H1 (cell line): ENCODE measurements around the gene BLTP3B. TPM values are rescaled to one million over a fixed set of nuclear protein-coding genes. Genes with fewer than 3 reads are reported as not detected.

ENCODE experiments used
- CTCF ChIA-PET: fragments of 300-600 bp; sonication (Branson Sonifier 250); formaldehyde crosslinking; loops from one replicate; lab custom pipeline; 2021; ENCODE audit not compliant: partially characterized antibody; lab: Charles Lee
- POLR2A ChIA-PET: fragments of 300-600 bp; sonication (Branson Sonifier 250); formaldehyde crosslinking; loops from one replicate; lab custom pipeline; 2021; ENCODE audit warnings: inconsistent platforms; ENCODE audit not compliant: partially characterized antibody; lab: Charles Lee
- DNase-seq, 2 experiments: peaks; one replicate each; pipeline versions ENCODE4 v3.0.0 to v3.0.0-alpha.2; 2010 to 2022; ENCODE audit warnings: low spot score in 2 of 2, low read depth in 1 of 2, mixed read lengths in 1 of 2
- FAIRE-seq: peaks from 2 replicates; lab custom pipeline; 2011; peaks lifted over from hg19 to GRCh38; lab: Jason Lieb, UNC
- H2AFZ ChIP-seq: 2 replicates; pipeline ENCODE4 v1.8.1; 2012; ENCODE audit warnings: low read length, inconsistent platforms
- H2AK5ac ChIP-seq: 2 replicates; pipeline ENCODE4 v1.6.1; 2013; ENCODE audit warnings: low read depth, low read length
- H2BK120ac ChIP-seq: replicated peaks from 2 replicates; pipeline ENCODE3; 2013; ENCODE audit warnings: low read depth, low read length, inconsistent platforms
- H2BK12ac ChIP-seq: 2 replicates; pipeline ENCODE4 v1.6.1; 2013; ENCODE audit warnings: low read depth, low read length
- H2BK15ac ChIP-seq: 2 replicates; pipeline ENCODE4 v1.6.1; 2013; ENCODE audit warnings: low read length
- H2BK20ac ChIP-seq: 2 replicates; pipeline ENCODE4 v1.6.1; 2013; ENCODE audit warnings: low read length
- H2BK5ac ChIP-seq: 2 replicates; pipeline ENCODE4 v1.6.1; 2013; ENCODE audit warnings: low read depth, low read length
- H3K14ac ChIP-seq: 2 replicates; pipeline ENCODE4 v1.6.1; 2013; ENCODE audit warnings: inconsistent platforms; ENCODE audit not compliant: insufficient read length
- H3K18ac ChIP-seq: 2 replicates; pipeline ENCODE4 v1.6.1; 2013; ENCODE audit warnings: low read length; ENCODE audit errors: extremely low read depth
- H3K23ac ChIP-seq: 2 replicates; pipeline ENCODE4 v1.6.1; 2013; ENCODE audit warnings: inconsistent platforms; ENCODE audit not compliant: insufficient read length
- H3K23me2 ChIP-seq: 2 replicates; pipeline ENCODE4 v1.6.1; 2013; ENCODE audit warnings: low read depth, low read length
- H3K27ac ChIP-seq: 2 replicates; pipeline ENCODE4 v1.6.1; 2011; ENCODE audit warnings: low read depth, low read length, inconsistent platforms
- H3K27me3 ChIP-seq, 4 experiments: replicated peaks in 1 of 4; 1 replicate in 1 of 4; 2 replicates in 3 of 4; pipeline versions ENCODE4 v1.6.1 to v1.8.1; 2011 to 2013; ENCODE audit warnings: low read length in 3 of 4, mild to moderate bottlenecking in 3 of 4, inconsistent platforms in 2 of 4, mixed read lengths in 2 of 4, moderate library complexity in 1 of 4; ENCODE audit not compliant: control insufficient read depth in 3 of 4, insufficient read depth in 3 of 4; ENCODE audit errors: extremely low read depth in 1 of 4
- H3K36me3 ChIP-seq, 4 experiments: 2 replicates each; pipeline versions ENCODE4 v1.6.1 to v1.8.1; 2011 to 2013; ENCODE audit warnings: mild to moderate bottlenecking in 4 of 4, low read length in 3 of 4, moderate library complexity in 2 of 4, control low read depth in 1 of 4, inconsistent platforms in 1 of 4; ENCODE audit not compliant: insufficient read depth in 4 of 4, control insufficient read depth in 2 of 4
- H3K4ac ChIP-seq: replicated peaks from 2 replicates; pipeline ENCODE3; 2013; ENCODE audit warnings: low read length, low read depth, mixed read lengths, inconsistent platforms; ENCODE audit not compliant: insufficient read length
- H3K4me1 ChIP-seq, 4 experiments: replicated peaks in 1 of 4; 1 replicate in 1 of 4; 2 replicates in 3 of 4; pipeline versions ENCODE4 v1.6.1 to v1.8.1; 2011 to 2013; ENCODE audit warnings: low read length in 3 of 4, inconsistent platforms in 2 of 4, mixed read lengths in 1 of 4; ENCODE audit not compliant: insufficient read depth in 4 of 4, control insufficient read depth in 3 of 4
- H3K4me2 ChIP-seq, 2 experiments: 2 replicates each; pipeline versions ENCODE4 v1.6.1 to v1.8.1; 2011 to 2013; ENCODE audit warnings: low read depth in 2 of 2, low read length in 2 of 2, control low read depth in 1 of 2, inconsistent platforms in 1 of 2, mild to moderate bottlenecking in 1 of 2; ENCODE audit not compliant: insufficient read depth in 1 of 2
- H3K4me3 ChIP-seq, 4 experiments: fragments of 200-600, 300-600 bp in 1 of 4; sonication (generic), shearing (Covaris generic), sonication (Bioruptor Twin) in 1 of 4; 2 replicates each; pipeline versions ENCODE4 v1.5.1 to v1.8.1; 2011 to 2016; ENCODE audit warnings: low read length in 4 of 4, low read depth in 3 of 4, control low read depth in 2 of 4, inconsistent platforms in 2 of 4, mild to moderate bottlenecking in 2 of 4, mixed read lengths in 1 of 4, moderate library complexity in 1 of 4; ENCODE audit not compliant: insufficient read depth in 2 of 4; ENCODE audit errors: extremely low read depth in 1 of 4
- H3K56ac ChIP-seq: replicated peaks from 2 replicates; pipeline ENCODE3; 2013; ENCODE audit warnings: low read depth, mild to moderate bottlenecking, mixed read lengths, low read length, inconsistent platforms; ENCODE audit not compliant: insufficient read length
- H3K79me1 ChIP-seq: 2 replicates; pipeline ENCODE4 v1.6.1; 2013; ENCODE audit warnings: low read depth, low read length, control low read depth
- H3K79me2 ChIP-seq, 2 experiments: 2 replicates each; pipeline versions ENCODE4 v1.6.1 to v1.8.1; 2012 to 2013; ENCODE audit warnings: low read length in 2 of 2, mild to moderate bottlenecking in 2 of 2, inconsistent platforms in 1 of 2; ENCODE audit not compliant: insufficient read depth in 2 of 2, control insufficient read depth in 1 of 2
- H3K9ac ChIP-seq, 4 experiments: replicated peaks in 1 of 4; 1 replicate in 1 of 4; 2 replicates in 3 of 4; pipeline versions ENCODE4 v1.6.1 to v1.8.1; 2011 to 2013; ENCODE audit warnings: low read depth in 3 of 4, low read length in 3 of 4, control low read depth in 2 of 4, mild to moderate bottlenecking in 2 of 4, moderate library complexity in 2 of 4, inconsistent platforms in 1 of 4; ENCODE audit errors: extremely low read depth in 1 of 4
- H3K9me3 ChIP-seq, 2 experiments: 2 replicates each; pipeline versions ENCODE4 v1.6.1 to v1.8.1; 2012 to 2013; ENCODE audit warnings: mild to moderate bottlenecking in 2 of 2, moderate library complexity in 2 of 2, control low read depth in 1 of 2, inconsistent platforms in 1 of 2, low read depth in 1 of 2, low read length in 1 of 2, mixed read lengths in 1 of 2; ENCODE audit not compliant: insufficient read depth in 2 of 2
- H4K20me1 ChIP-seq, 2 experiments: replicated peaks in 1 of 2; 2 replicates each; pipeline versions ENCODE3 to v1.8.1; 2011 to 2013; ENCODE audit warnings: inconsistent platforms in 2 of 2, low read length in 2 of 2, mild to moderate bottlenecking in 1 of 2; ENCODE audit not compliant: insufficient read depth in 2 of 2, control insufficient read depth in 1 of 2
- H4K5ac ChIP-seq: 2 replicates; pipeline ENCODE4 v1.6.1; 2013; ENCODE audit warnings: low read length, low read depth, mixed read lengths, inconsistent platforms; ENCODE audit not compliant: insufficient read length
- H4K8ac ChIP-seq: 2 replicates; pipeline ENCODE4 v1.8.0; 2013; ENCODE audit warnings: mild to moderate bottlenecking, moderate library complexity, low read length, inconsistent platforms; ENCODE audit not compliant: insufficient read depth; ENCODE audit errors: extremely low read depth
- H4K91ac ChIP-seq: replicated peaks from 2 replicates; pipeline ENCODE3; 2013; ENCODE audit warnings: low read length, mixed read lengths, inconsistent platforms; ENCODE audit not compliant: insufficient read length
- EGR1 ChIP-seq: IDR thresholded peaks from 2 replicates; pipeline ENCODE4 v1.6.1; 2011; ENCODE audit warnings: low read depth, low read length, borderline replicate concordance
- KDM1A ChIP-seq: fragments of 200-600, 300-600 bp; sonication (generic); IDR thresholded peaks from 2 replicates; pipeline ENCODE4 v1.7.1; 2016; ENCODE audit warnings: mild to moderate bottlenecking, low read length, borderline replicate concordance
- RAD21 ChIP-seq, 2 experiments: IDR thresholded peaks in 1 of 2; conservative IDR thresholded peaks in 1 of 2; 2 replicates each; pipeline ENCODE4 v1.6.1; 2011; ENCODE audit warnings: low read depth in 2 of 2, low read length in 2 of 2, improper control_type of control experiment in 1 of 2, inconsistent platforms in 1 of 2, mild to moderate bottlenecking in 1 of 2, moderate library complexity in 1 of 2
- RBBP5 ChIP-seq: IDR thresholded peaks from 2 replicates; pipeline ENCODE4 v1.7.1; 2012; ENCODE audit warnings: low read depth, mild to moderate bottlenecking, inconsistent platforms, low read length, moderate library complexity, borderline replicate concordance
- RNF2 ChIP-seq: fragments of 200-900, 300-1000 bp; sonication (generic); IDR thresholded peaks from 2 replicates; pipeline ENCODE4 v1.7.1; 2016; ENCODE audit warnings: borderline replicate concordance, low read depth, mild to moderate bottlenecking, antibody characterized with exemption, low read length; ENCODE audit not compliant: poor library complexity, severe bottlenecking; ENCODE audit errors: missing control alignments
- SUZ12 ChIP-seq: fragments of 200-600 bp; sonication (generic); IDR thresholded peaks from 2 replicates; pipeline ENCODE4 v1.6.1; 2012; ENCODE audit warnings: mild to moderate bottlenecking, inconsistent platforms, low read length, moderate library complexity, mixed read lengths
- TCF12 ChIP-seq: IDR thresholded peaks from 2 replicates; pipeline ENCODE4 v1.6.1; 2011; ENCODE audit warnings: low read depth, mild to moderate bottlenecking, low read length
- YY1 ChIP-seq: IDR thresholded peaks from 2 replicates; pipeline ENCODE4 v1.6.1; 2011; ENCODE audit warnings: low read depth, mild to moderate bottlenecking, low read length
- WGBS, 2 experiments: shearing (Covaris generic) in 1 of 2; methylation state at CpG; one replicate each; pipeline versions ENCODE4 v1.1.6 to v1.1.7; 2013 to 2015; ENCODE audit warnings: low lambda C conversion rate in 2 of 2, mixed read lengths in 2 of 2, inconsistent platforms in 1 of 2, low coverage in 1 of 2, missing lambda C conversion rate in 1 of 2; ENCODE audit not compliant: insufficient replicate concordance in 2 of 2, insufficient coverage in 1 of 2, insufficient read length in 1 of 2; ENCODE audit errors: extremely low coverage in 1 of 2, missing lambda C conversion rate in 1 of 2; 5-methylcytosine and 5-hydroxymethylcytosine counted together
- polyA plus RNA-seq, 7 experiments: library from polyadenylated mRNA; depleted of rRNA in 3 of 7; stranded (reverse) in 5 of 7; unstranded in 2 of 7; fragments of >200 nt in 5 of 7; fragments of 200-250 nt in 2 of 7; gene quantifications; 1 replicate in 5 of 7; 2 replicates in 1 of 7; 4 replicates in 1 of 7; pipeline versions ENCODE4 v1.2.1 to v1.2.3, GENCODE V29; 2011 to 2013; ENCODE audit warnings: missing spikeins in 2 of 7, mixed read lengths in 2 of 7
- total RNA-seq: library from RNA; stranded (reverse); fragmentation: NEBNext Ultra II Directional; extraction: Animal tissue kit (Norgen Biotek cat#: 25700); gene quantifications from 2 replicates; pipeline ENCODE4 v1.2.1, GENCODE V29; 2021
- TF ChIP-seq, protein P1 (sequence below): IDR thresholded peaks from 2 replicates; pipeline ENCODE4 v1.6.1; 2011; ENCODE audit warnings: low read length, improper control_type of control experiment

BLTP3B gene
- total and polyA plus RNA-seq, 2 of the 8 experiments (the other 6 are each of a cell fraction or from before 2014, with no cell fraction given), result 7.0 to 28.6 TPM

DNA sequence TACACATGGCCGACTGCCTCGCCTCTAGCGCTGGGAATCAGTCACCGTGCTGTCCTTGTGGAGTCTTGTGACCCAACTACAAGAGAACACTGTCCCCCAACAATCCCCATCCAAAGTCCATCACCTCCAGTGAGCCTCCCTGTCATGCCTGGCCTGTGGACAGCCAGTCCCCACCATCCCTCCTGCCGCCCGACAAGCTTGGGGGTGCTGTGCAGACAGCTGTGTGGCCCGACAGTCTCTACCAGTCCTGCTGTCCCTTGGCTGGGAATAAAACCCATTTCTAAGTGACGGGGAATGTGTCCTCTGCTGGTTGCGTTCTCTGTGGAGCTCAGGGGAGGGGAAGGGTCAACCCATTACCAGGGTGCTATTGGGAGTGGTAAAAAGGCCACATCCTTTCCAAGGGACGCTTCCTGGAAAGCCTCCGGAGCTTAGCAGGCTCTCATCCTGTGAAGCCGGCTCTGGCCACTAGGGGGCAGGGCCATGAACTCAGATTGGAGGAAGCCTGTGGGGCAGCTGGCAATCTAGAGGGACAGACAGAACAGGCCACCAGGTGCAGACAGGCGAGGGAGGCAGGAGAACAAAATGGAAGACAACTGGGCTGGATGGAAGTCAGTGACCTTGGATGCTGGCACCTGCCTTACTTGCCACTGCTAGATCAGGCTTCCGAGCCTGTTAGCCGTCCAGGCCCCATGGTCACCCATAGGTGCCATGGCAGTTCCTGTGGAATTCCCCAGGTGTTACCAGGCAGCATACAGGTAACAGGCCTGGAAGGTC is 12.0 kb upstream of the BLTP3B start:
- Histone ChIP-seq H2AK5ac (no peak overlapping the region), H3K23ac (no peak overlapping the region), H3K23me2 (no peaks in the 10 kb centered on the region), H3K56ac (no peak overlapping the region), H2BK120ac (no peak overlapping the region), H3K4me3 (no peak overlapping the region), H3K79me1 (no peaks in the 10 kb centered on the region), H2BK12ac (peak overlapping the region; percentile 61; the same call in 1 of the 2 replicates), H3K9me3 (peaks cover 7 to 8% of the 10 kb centered on the region in 2 experiments; a peak in 3 of 4 replicates), H3K14ac (no peak overlapping the region), H4K8ac (no peak overlapping the region), H2BK15ac (peak overlapping the region; percentile 35; the same call in 1 of the 2 replicates), H3K27me3 (no peaks in the 10 kb centered on the region), H2AFZ (0 out of 2 replicates have a peak overlapping the region, but pooled peaks have one; percentile 60), H3K36me3 (no peaks in the 10 kb centered on the region; a peak in 1 of 8 replicates), H4K91ac (peak overlapping the region; percentile 79), H3K27ac (no peak overlapping the region), H2BK20ac (no peak overlapping the region), H3K79me2 (no peaks in the 10 kb centered on the region), H4K20me1 (no peaks in the 10 kb centered on the region), H3K9ac (no peak overlapping the region), H3K18ac (no peak overlapping the region; the same call in 1 of the 2 replicates), H3K4ac (no peak overlapping the region), H3K4me1 (peaks cover 0 to 20% (median 9%) of the 10 kb centered on the region in 4 experiments; a peak in 6 of 7 replicates), H3K4me2 (no peak overlapping the region), H2BK5ac (peak overlapping the region; percentile 69; the same call in 1 of the 2 replicates), H4K5ac (no peak overlapping the region)
- peak; percentile 79 to 98 for DNase-seq
- CTCF ChIA-PET, result interaction anchor here (0.6 to 4.4 kb wide), 29 partner anchors 9 to 1063 kb away, joined by 3 to 50 read pairs (median 4); partner anchors contain the start of genes ACTR6 and GAS2L3
- 65% methylated on average over 15 of the region's 15 CpGs; no CpG with 5 or more reads in 1 of the 2 experiments for WGBS, 2 experiments
- peak; percentile 95 for FAIRE-seq
- POLR2A ChIA-PET, result interaction anchor here (0.7 to 3.0 kb wide), 5 partner anchors 9 to 112 kb away, joined by 3 to 18 read pairs (median 3); partner anchors contain the start of genes DEPDC4 and SCYL2
- TF ChIP-seq KDM1A (no peak), TCF12 (peak; percentile 67; the same call in 1 of the 2 replicates), YY1 (peak; percentile 83), RBBP5 (no peak), RNF2 (no peak), EGR1 (no peak), RAD21 (IDR thresholded peaks at IDR 0.05 in 1 of 2, conservative IDR thresholded peaks at IDR 0.05 in 1 of 2; ENCODE audit: low read depth in 2 of 2, low read length in 2 of 2) (peak; percentile 57 to 73), SUZ12 (no peak)
- TF ChIP-seq, protein P1, sequence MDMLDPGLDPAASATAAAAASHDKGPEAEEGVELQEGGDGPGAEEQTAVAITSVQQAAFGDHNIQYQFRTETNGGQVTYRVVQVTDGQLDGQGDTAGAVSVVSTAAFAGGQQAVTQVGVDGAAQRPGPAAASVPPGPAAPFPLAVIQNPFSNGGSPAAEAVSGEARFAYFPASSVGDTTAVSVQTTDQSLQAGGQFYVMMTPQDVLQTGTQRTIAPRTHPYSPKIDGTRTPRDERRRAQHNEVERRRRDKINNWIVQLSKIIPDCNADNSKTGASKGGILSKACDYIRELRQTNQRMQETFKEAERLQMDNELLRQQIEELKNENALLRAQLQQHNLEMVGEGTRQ, result peak; percentile 65
